H1 (cell line): ENCODE data around the gene SEL1L3. TPM values are rescaled to one million over a fixed set of nuclear protein-coding genes. Genes with fewer than 3 reads are reported as not detected.

ENCODE experiments used
- CTCF ChIA-PET: fragments of 300-600 bp; sonication (Branson Sonifier 250); formaldehyde crosslinking; loops from one replicate; lab custom pipeline; 2021; ENCODE audit not compliant: partially characterized antibody; lab: Charles Lee
- POLR2A ChIA-PET: fragments of 300-600 bp; sonication (Branson Sonifier 250); formaldehyde crosslinking; loops from one replicate; lab custom pipeline; 2021; ENCODE audit warnings: inconsistent platforms; ENCODE audit not compliant: partially characterized antibody; lab: Charles Lee
- DNase-seq, 2 experiments: peaks; one replicate each; pipeline versions ENCODE4 v3.0.0 to v3.0.0-alpha.2; 2010 to 2022; ENCODE audit warnings: low spot score in 2 of 2, low read depth in 1 of 2, mixed read lengths in 1 of 2
- FAIRE-seq: peaks from 2 replicates; lab custom pipeline; 2011; peaks lifted over from hg19 to GRCh38; lab: Jason Lieb, UNC
- H2AFZ ChIP-seq: 2 replicates; pipeline ENCODE4 v1.8.1; 2012; ENCODE audit warnings: low read length, inconsistent platforms
- H2AK5ac ChIP-seq: 2 replicates; pipeline ENCODE4 v1.6.1; 2013; ENCODE audit warnings: low read depth, low read length
- H2BK120ac ChIP-seq: replicated peaks from 2 replicates; pipeline ENCODE3; 2013; ENCODE audit warnings: low read depth, low read length, inconsistent platforms
- H2BK12ac ChIP-seq: 2 replicates; pipeline ENCODE4 v1.6.1; 2013; ENCODE audit warnings: low read depth, low read length
- H2BK15ac ChIP-seq: 2 replicates; pipeline ENCODE4 v1.6.1; 2013; ENCODE audit warnings: low read length
- H2BK20ac ChIP-seq: 2 replicates; pipeline ENCODE4 v1.6.1; 2013; ENCODE audit warnings: low read length
- H2BK5ac ChIP-seq: 2 replicates; pipeline ENCODE4 v1.6.1; 2013; ENCODE audit warnings: low read depth, low read length
- H3K14ac ChIP-seq: 2 replicates; pipeline ENCODE4 v1.6.1; 2013; ENCODE audit warnings: inconsistent platforms; ENCODE audit not compliant: insufficient read length
- H3K18ac ChIP-seq: 2 replicates; pipeline ENCODE4 v1.6.1; 2013; ENCODE audit warnings: low read length; ENCODE audit errors: extremely low read depth
- H3K23ac ChIP-seq: 2 replicates; pipeline ENCODE4 v1.6.1; 2013; ENCODE audit warnings: inconsistent platforms; ENCODE audit not compliant: insufficient read length
- H3K23me2 ChIP-seq: 2 replicates; pipeline ENCODE4 v1.6.1; 2013; ENCODE audit warnings: low read depth, low read length
- H3K27ac ChIP-seq: 2 replicates; pipeline ENCODE4 v1.6.1; 2011; ENCODE audit warnings: low read depth, low read length, inconsistent platforms
- H3K27me3 ChIP-seq, 4 experiments: replicated peaks in 1 of 4; 1 replicate in 1 of 4; 2 replicates in 3 of 4; pipeline versions ENCODE4 v1.6.1 to v1.8.1; 2011 to 2013; ENCODE audit warnings: low read length in 3 of 4, mild to moderate bottlenecking in 3 of 4, inconsistent platforms in 2 of 4, mixed read lengths in 2 of 4, moderate library complexity in 1 of 4; ENCODE audit not compliant: control insufficient read depth in 3 of 4, insufficient read depth in 3 of 4; ENCODE audit errors: extremely low read depth in 1 of 4
- H3K36me3 ChIP-seq, 4 experiments: 2 replicates each; pipeline versions ENCODE4 v1.6.1 to v1.8.1; 2011 to 2013; ENCODE audit warnings: mild to moderate bottlenecking in 4 of 4, low read length in 3 of 4, moderate library complexity in 2 of 4, control low read depth in 1 of 4, inconsistent platforms in 1 of 4; ENCODE audit not compliant: insufficient read depth in 4 of 4, control insufficient read depth in 2 of 4
- H3K4ac ChIP-seq: replicated peaks from 2 replicates; pipeline ENCODE3; 2013; ENCODE audit warnings: low read length, low read depth, mixed read lengths, inconsistent platforms; ENCODE audit not compliant: insufficient read length
- H3K4me1 ChIP-seq, 4 experiments: replicated peaks in 1 of 4; 1 replicate in 1 of 4; 2 replicates in 3 of 4; pipeline versions ENCODE4 v1.6.1 to v1.8.1; 2011 to 2013; ENCODE audit warnings: low read length in 3 of 4, inconsistent platforms in 2 of 4, mixed read lengths in 1 of 4; ENCODE audit not compliant: insufficient read depth in 4 of 4, control insufficient read depth in 3 of 4
- H3K4me2 ChIP-seq, 2 experiments: 2 replicates each; pipeline versions ENCODE4 v1.6.1 to v1.8.1; 2011 to 2013; ENCODE audit warnings: low read depth in 2 of 2, low read length in 2 of 2, control low read depth in 1 of 2, inconsistent platforms in 1 of 2, mild to moderate bottlenecking in 1 of 2; ENCODE audit not compliant: insufficient read depth in 1 of 2
- H3K4me3 ChIP-seq, 4 experiments: fragments of 200-600, 300-600 bp in 1 of 4; sonication (generic), shearing (Covaris generic), sonication (Bioruptor Twin) in 1 of 4; 2 replicates each; pipeline versions ENCODE4 v1.5.1 to v1.8.1; 2011 to 2016; ENCODE audit warnings: low read length in 4 of 4, low read depth in 3 of 4, control low read depth in 2 of 4, inconsistent platforms in 2 of 4, mild to moderate bottlenecking in 2 of 4, mixed read lengths in 1 of 4, moderate library complexity in 1 of 4; ENCODE audit not compliant: insufficient read depth in 2 of 4; ENCODE audit errors: extremely low read depth in 1 of 4
- H3K56ac ChIP-seq: replicated peaks from 2 replicates; pipeline ENCODE3; 2013; ENCODE audit warnings: low read depth, mild to moderate bottlenecking, mixed read lengths, low read length, inconsistent platforms; ENCODE audit not compliant: insufficient read length
- H3K79me1 ChIP-seq: 2 replicates; pipeline ENCODE4 v1.6.1; 2013; ENCODE audit warnings: low read depth, low read length, control low read depth
- H3K79me2 ChIP-seq, 2 experiments: 2 replicates each; pipeline versions ENCODE4 v1.6.1 to v1.8.1; 2012 to 2013; ENCODE audit warnings: low read length in 2 of 2, mild to moderate bottlenecking in 2 of 2, inconsistent platforms in 1 of 2; ENCODE audit not compliant: insufficient read depth in 2 of 2, control insufficient read depth in 1 of 2
- H3K9ac ChIP-seq, 4 experiments: replicated peaks in 1 of 4; 1 replicate in 1 of 4; 2 replicates in 3 of 4; pipeline versions ENCODE4 v1.6.1 to v1.8.1; 2011 to 2013; ENCODE audit warnings: low read depth in 3 of 4, low read length in 3 of 4, control low read depth in 2 of 4, mild to moderate bottlenecking in 2 of 4, moderate library complexity in 2 of 4, inconsistent platforms in 1 of 4; ENCODE audit errors: extremely low read depth in 1 of 4
- H3K9me3 ChIP-seq, 2 experiments: 2 replicates each; pipeline versions ENCODE4 v1.6.1 to v1.8.1; 2012 to 2013; ENCODE audit warnings: mild to moderate bottlenecking in 2 of 2, moderate library complexity in 2 of 2, control low read depth in 1 of 2, inconsistent platforms in 1 of 2, low read depth in 1 of 2, low read length in 1 of 2, mixed read lengths in 1 of 2; ENCODE audit not compliant: insufficient read depth in 2 of 2
- H4K20me1 ChIP-seq, 2 experiments: replicated peaks in 1 of 2; 2 replicates each; pipeline versions ENCODE3 to v1.8.1; 2011 to 2013; ENCODE audit warnings: inconsistent platforms in 2 of 2, low read length in 2 of 2, mild to moderate bottlenecking in 1 of 2; ENCODE audit not compliant: insufficient read depth in 2 of 2, control insufficient read depth in 1 of 2
- H4K5ac ChIP-seq: 2 replicates; pipeline ENCODE4 v1.6.1; 2013; ENCODE audit warnings: low read length, low read depth, mixed read lengths, inconsistent platforms; ENCODE audit not compliant: insufficient read length
- H4K8ac ChIP-seq: 2 replicates; pipeline ENCODE4 v1.8.0; 2013; ENCODE audit warnings: mild to moderate bottlenecking, moderate library complexity, low read length, inconsistent platforms; ENCODE audit not compliant: insufficient read depth; ENCODE audit errors: extremely low read depth
- H4K91ac ChIP-seq: replicated peaks from 2 replicates; pipeline ENCODE3; 2013; ENCODE audit warnings: low read length, mixed read lengths, inconsistent platforms; ENCODE audit not compliant: insufficient read length
- ASH2L ChIP-seq: fragments of 200-600, 300-600 bp; sonication (generic); IDR thresholded peaks from one replicate; pipeline ENCODE4 v1.7.1; 2017; ENCODE audit warnings: low read length
- BCL11A ChIP-seq, 2 experiments: IDR thresholded peaks; one replicate each; pipeline ENCODE4 v1.6.1; 2011; ENCODE audit warnings: low read depth in 2 of 2, low read length in 2 of 2, mild to moderate bottlenecking in 2 of 2
- CHD2 ChIP-seq: IDR thresholded peaks from 2 replicates; pipeline ENCODE4 v1.6.1; 2012; ENCODE audit warnings: low read length, improper control_type of control experiment
- CTBP2 ChIP-seq: IDR thresholded peaks from 2 replicates; pipeline ENCODE4 v1.7.0; 2011; ENCODE audit warnings: borderline replicate concordance, mild to moderate bottlenecking, moderate library complexity, mixed read lengths, low read length; ENCODE audit not compliant: insufficient read depth, insufficient read length
- FOSL1 ChIP-seq: IDR thresholded peaks from 2 replicates; pipeline ENCODE4 v1.6.1; 2011; ENCODE audit warnings: mild to moderate bottlenecking, low read depth, low read length, moderate library complexity; ENCODE audit not compliant: insufficient read depth
- JUND ChIP-seq: IDR thresholded peaks from 2 replicates; pipeline ENCODE4 v1.6.1; 2011; ENCODE audit warnings: mild to moderate bottlenecking, improper control_type of control experiment, low read length
- KDM1A ChIP-seq: fragments of 200-600, 300-600 bp; sonication (generic); IDR thresholded peaks from 2 replicates; pipeline ENCODE4 v1.7.1; 2016; ENCODE audit warnings: mild to moderate bottlenecking, low read length, borderline replicate concordance
- KDM4A ChIP-seq: IDR thresholded peaks from one replicate; pipeline ENCODE4 v1.7.1; 2012; ENCODE audit warnings: low read depth, mild to moderate bottlenecking, moderate library complexity, low read length, inconsistent platforms; ENCODE audit not compliant: severe bottlenecking
- PHF8 ChIP-seq: fragments of 200-600 bp; sonication (generic); conservative IDR thresholded peaks from 2 replicates; pipeline ENCODE4 v1.7.1; 2012; ENCODE audit warnings: low read depth, mild to moderate bottlenecking, inconsistent platforms, low read length, moderate library complexity
- RNF2 ChIP-seq: fragments of 200-900, 300-1000 bp; sonication (generic); IDR thresholded peaks from 2 replicates; pipeline ENCODE4 v1.7.1; 2016; ENCODE audit warnings: borderline replicate concordance, low read depth, mild to moderate bottlenecking, antibody characterized with exemption, low read length; ENCODE audit not compliant: poor library complexity, severe bottlenecking; ENCODE audit errors: missing control alignments
- RXRA ChIP-seq: IDR thresholded peaks from 2 replicates; pipeline ENCODE4 v1.6.1; 2011; ENCODE audit warnings: low read depth, mild to moderate bottlenecking, low read length, moderate library complexity; ENCODE audit not compliant: insufficient read depth
- SP1 ChIP-seq: IDR thresholded peaks from 2 replicates; pipeline ENCODE4 v1.6.1; 2011; ENCODE audit warnings: low read depth, low read length
- TAF1 ChIP-seq: IDR thresholded peaks from 2 replicates; pipeline ENCODE4 v1.6.1; 2011; ENCODE audit warnings: mild to moderate bottlenecking, low read depth, low read length
- ZNF274 ChIP-seq: IDR thresholded peaks from 2 replicates; pipeline ENCODE4 v1.7.0; 2012; ENCODE audit warnings: low read length, borderline replicate concordance; ENCODE audit errors: extremely low read depth
- WGBS, 2 experiments: shearing (Covaris generic) in 1 of 2; methylation state at CpG; one replicate each; pipeline versions ENCODE4 v1.1.6 to v1.1.7; 2013 to 2015; ENCODE audit warnings: low lambda C conversion rate in 2 of 2, mixed read lengths in 2 of 2, inconsistent platforms in 1 of 2, low coverage in 1 of 2, missing lambda C conversion rate in 1 of 2; ENCODE audit not compliant: insufficient replicate concordance in 2 of 2, insufficient coverage in 1 of 2, insufficient read length in 1 of 2; ENCODE audit errors: extremely low coverage in 1 of 2, missing lambda C conversion rate in 1 of 2; 5-methylcytosine and 5-hydroxymethylcytosine counted together
- polyA plus RNA-seq, 7 experiments: library from polyadenylated mRNA; depleted of rRNA in 3 of 7; stranded (reverse) in 5 of 7; unstranded in 2 of 7; fragments of >200 nt in 5 of 7; fragments of 200-250 nt in 2 of 7; gene quantifications; 1 replicate in 5 of 7; 2 replicates in 1 of 7; 4 replicates in 1 of 7; pipeline versions ENCODE4 v1.2.1 to v1.2.3, GENCODE V29; 2011 to 2013; ENCODE audit warnings: missing spikeins in 2 of 7, mixed read lengths in 2 of 7
- total RNA-seq: library from RNA; stranded (reverse); fragmentation: NEBNext Ultra II Directional; extraction: Animal tissue kit (Norgen Biotek cat#: 25700); gene quantifications from 2 replicates; pipeline ENCODE4 v1.2.1, GENCODE V29; 2021

SEL1L3 gene
- total and polyA plus RNA-seq, 2 of the 8 experiments (the other 6 are each of a cell fraction or from before 2014, with no cell fraction given): 18.2 to 54.0 TPM

GRCh38 chr4:25873632-25874129 is 10.9 kb upstream of the SEL1L3 start:
- H3K4me1 ChIP-seq: peaks cover 0 to 1% (median 0%) of the 10 kb centered on the region in 4 experiments; a peak in 1 of 7 replicates
- H4K20me1 ChIP-seq: no peaks in the 10 kb centered on the region
- H3K56ac ChIP-seq: no peak overlapping the region
- DNase-seq: no peak
- no peak overlapping the region for H2AK5ac ChIP-seq
- H3K4ac ChIP-seq: no peak overlapping the region
- no peak overlapping the region for H4K8ac ChIP-seq
- no peaks in the 10 kb centered on the region for H3K36me3 ChIP-seq
- 88% methylated on average over 7 of the region's 7 CpGs; no CpG with 5 or more reads in 1 of the 2 experiments for WGBS, 2 experiments
- no peak overlapping the region for H3K14ac ChIP-seq
- no peak overlapping the region for H2BK120ac ChIP-seq
- H3K27me3 ChIP-seq: no peaks in the 10 kb centered on the region
- H3K4me2 ChIP-seq: no peak overlapping the region
- H3K23ac ChIP-seq: no peak overlapping the region
- no peak overlapping the region for H4K91ac ChIP-seq
- H3K79me1 ChIP-seq: no peaks in the 10 kb centered on the region; the same call in 1 of the 2 replicates
- no peaks in the 10 kb centered on the region for H3K9me3 ChIP-seq
- no peak overlapping the region for H3K9ac ChIP-seq
- ChIA-PET CTCF (no interaction called here), POLR2A (interaction anchor here (1.1 kb wide), 1 partner anchor 9 kb away, joined by 5 read pairs; no protein-coding TSS in a partner anchor)
- H3K27ac ChIP-seq: no peak overlapping the region
- no peak overlapping the region for H2AFZ ChIP-seq
- H2BK5ac ChIP-seq: no peak overlapping the region
- no peak for FAIRE-seq
- H2BK15ac ChIP-seq: no peak overlapping the region
- no peak overlapping the region for H3K18ac ChIP-seq
- H2BK20ac ChIP-seq: no peak overlapping the region
- no peak overlapping the region for H3K4me3 ChIP-seq
- no peaks in the 10 kb centered on the region for H3K79me2 ChIP-seq
- no peaks in the 10 kb centered on the region for H3K23me2 ChIP-seq
- H4K5ac ChIP-seq: no peak overlapping the region
- H2BK12ac ChIP-seq: no peak overlapping the region
- TF ChIP-seq FOSL1 (no peak), SP1 (no peak), BCL11A (IDR thresholded peaks at IDR 0.05; ENCODE audit: low read depth in 2 of 2, low read length in 2 of 2) (no peak), RNF2 (no peak), PHF8 (no peak), KDM1A (no peak), CHD2 (no peak), ASH2L (no peak), JUND (no peak), CTBP2 (no peak), KDM4A (no peak), TAF1 (no peak), ZNF274 (no peak), RXRA (no peak)
